ENCODE data around the gene NOS3.

The NOS3 gene

GRCh38 chr7:150964593-150965111 is 26.2 kb upstream of the NOS3 start:
- no peak for DNase-seq (ENCODE audit: low read depth)

GRCh38 chr7:150965273-150965830 is 25.5 kb upstream of the NOS3 start:
- DNase-seq (ENCODE audit: low read depth): no peak

- DNase-seq (ENCODE audit: low read depth): no peak
Observed at GRCh38 chr7:150966002-150966401, 24.8 kb upstream of the NOS3 start.

- no peak for DNase-seq (ENCODE audit: low read depth)
Observed at GRCh38 chr7:150967349-150967748, 23.5 kb upstream of the NOS3 start.

GRCh38 chr7:150968056-150968733 is 22.6 kb upstream of the NOS3 start:
- no peak for DNase-seq (ENCODE audit: low read depth)

- DNase-seq (ENCODE audit: low read depth): no peak
Observed at GRCh38 chr7:150968734-150969372, 22.0 kb upstream of the NOS3 start.

GRCh38 chr7:150969475-150969874 is 21.3 kb upstream of the NOS3 start:
- DNase-seq (ENCODE audit: low read depth): no peak

GRCh38 chr7:150970424-150970823 is 20.4 kb upstream of the NOS3 start:
- DNase-seq (ENCODE audit: low read depth): no peak

- DNase-seq (ENCODE audit: low read depth): no peak
Observed at GRCh38 chr7:150971242-150972022, 19.4 kb upstream of the NOS3 start.

- no peak for DNase-seq (ENCODE audit: low read depth)
Observed at GRCh38 chr7:150972023-150972468, 18.8 kb upstream of the NOS3 start.

- DNase-seq (ENCODE audit: low read depth): no peak
Observed at GRCh38 chr7:150972741-150973140, 18.1 kb upstream of the NOS3 start.

GRCh38 chr7:150973571-150974451 is 17.0 kb upstream of the NOS3 start:
- no peak for DNase-seq (ENCODE audit: low read depth)

GRCh38 chr7:150974468-150975391 is 16.1 kb upstream of the NOS3 start:
- DNase-seq (ENCODE audit: low read depth): peak; percentile 70

GRCh38 chr7:150975536-150976319 is 15.1 kb upstream of the NOS3 start:
- DNase-seq (ENCODE audit: low read depth): no peak

GRCh38 chr7:150976529-150977381 is 14.1 kb upstream of the NOS3 start:
- no peak for DNase-seq (ENCODE audit: low read depth)

GRCh38 chr7:150977382-150978125 is 13.3 kb upstream of the NOS3 start:
- DNase-seq (ENCODE audit: low read depth): no peak

- DNase-seq (ENCODE audit: low read depth): no peak
Observed at GRCh38 chr7:150978126-150978789, 12.6 kb upstream of the NOS3 start, which contains the start of gene KCNH2. TSS of gene KCNH2 (minus strand) at chr7:150978321. CDS start at chr7:150977913, 408 bp downstream.

All from activated T-helper 9 cell treated with anti-CD3 and anti-CD28 coated beads, Interleukin-2, amount 50 U/mL, for 16 hours (primary cell).